Activated CD4-positive, alpha-beta T cell treated with anti-CD3 and anti-CD28 coated beads, Interleukin-2, amount 50 U/mL, for 4 hours (primary cell): ENCODE results near the gene MYOM1.

ENCODE experiments used
- DNase-seq, 2 experiments: peaks; one replicate each; pipeline ENCODE4 v3.0.0-alpha.2; 2020

MYOM1 gene

DNA sequence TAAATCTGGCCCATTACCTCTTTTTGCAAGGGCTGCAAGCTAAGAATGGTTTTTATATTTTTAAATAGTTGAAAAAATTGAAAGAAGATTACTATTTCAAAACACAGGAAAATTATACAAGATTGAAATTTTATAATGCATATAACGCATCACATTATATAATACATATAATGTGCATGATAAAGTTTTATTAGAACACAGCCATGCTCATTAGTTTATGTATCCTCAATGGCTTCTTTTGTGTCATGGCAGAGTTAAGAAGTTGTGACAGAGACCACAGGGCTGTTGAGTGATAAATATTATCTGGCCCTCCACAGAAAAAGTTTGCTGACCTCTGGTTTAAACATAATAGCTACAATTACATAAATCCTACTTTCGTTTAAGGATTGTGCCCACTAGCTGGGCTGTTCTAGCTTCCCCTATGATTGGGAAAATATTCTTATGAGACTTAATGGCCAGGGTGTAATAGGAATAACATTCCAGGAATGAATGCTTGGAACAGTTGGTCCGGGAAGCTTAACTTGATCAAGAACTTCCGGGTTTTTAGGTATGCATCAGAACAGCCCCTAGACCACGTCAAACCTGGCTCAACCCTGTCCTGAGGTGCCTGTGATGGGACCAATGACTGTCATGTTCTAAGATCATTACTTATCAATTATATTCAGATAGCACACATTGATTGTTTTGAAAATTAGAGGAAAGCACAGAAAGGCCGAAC lies 108.1 kb downstream of the MYOM1 start:
- no peak for DNase-seq

DNA sequence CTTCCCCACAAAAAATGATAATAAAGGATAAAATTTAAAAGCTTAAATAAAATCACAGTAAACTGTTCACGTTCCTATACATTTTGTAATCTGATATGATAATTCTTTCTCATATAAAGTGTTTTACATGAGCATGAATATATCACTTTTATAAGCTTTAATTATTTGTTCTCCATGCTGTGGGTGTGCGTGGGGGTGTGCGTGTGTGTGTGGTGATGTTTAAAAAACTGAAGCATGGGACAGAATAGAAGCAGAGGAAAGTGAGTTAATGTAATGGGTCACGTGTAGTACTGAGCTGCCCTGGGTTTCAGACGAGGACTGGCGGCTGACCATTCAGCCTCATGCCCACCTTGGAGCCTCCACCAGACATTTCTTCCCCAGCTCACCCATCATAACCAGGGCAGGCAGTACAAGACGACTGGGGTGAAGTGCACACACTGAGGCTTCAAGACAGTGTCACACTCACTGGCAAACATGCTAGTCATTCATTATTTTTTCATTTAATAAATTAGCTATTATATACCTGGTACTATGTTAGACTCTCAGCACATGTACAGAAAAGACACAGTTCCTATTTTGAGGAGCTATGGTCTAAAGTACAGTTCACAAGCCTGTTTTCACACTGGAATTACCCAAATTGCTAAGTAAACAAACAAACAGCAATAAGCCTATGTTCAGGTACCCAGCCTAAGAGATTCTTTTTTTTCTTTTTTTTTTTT lies 109.6 kb downstream of the MYOM1 start:
- DNase-seq: no peak

DNA sequence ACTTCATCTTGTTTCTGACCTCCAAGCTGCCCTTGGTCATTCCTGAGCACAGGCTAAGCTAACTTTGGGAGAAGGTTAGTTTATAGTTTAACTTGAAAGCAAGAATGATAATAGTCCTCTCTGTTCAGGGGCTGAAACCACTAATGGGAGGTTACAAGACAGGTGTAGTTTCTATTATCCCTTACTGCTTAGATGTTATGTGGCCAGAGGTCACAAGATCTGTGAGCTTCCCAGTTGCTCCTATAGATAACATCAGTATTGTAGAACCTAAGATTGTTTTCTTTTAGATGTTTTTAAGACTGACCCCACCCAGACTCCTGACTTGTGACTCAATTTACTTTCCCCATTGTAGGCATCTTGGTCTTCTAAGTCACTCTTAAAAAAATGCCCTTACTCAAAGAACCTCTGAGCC lies 112.0 kb downstream of the MYOM1 start:
- no peak for DNase-seq

DNA sequence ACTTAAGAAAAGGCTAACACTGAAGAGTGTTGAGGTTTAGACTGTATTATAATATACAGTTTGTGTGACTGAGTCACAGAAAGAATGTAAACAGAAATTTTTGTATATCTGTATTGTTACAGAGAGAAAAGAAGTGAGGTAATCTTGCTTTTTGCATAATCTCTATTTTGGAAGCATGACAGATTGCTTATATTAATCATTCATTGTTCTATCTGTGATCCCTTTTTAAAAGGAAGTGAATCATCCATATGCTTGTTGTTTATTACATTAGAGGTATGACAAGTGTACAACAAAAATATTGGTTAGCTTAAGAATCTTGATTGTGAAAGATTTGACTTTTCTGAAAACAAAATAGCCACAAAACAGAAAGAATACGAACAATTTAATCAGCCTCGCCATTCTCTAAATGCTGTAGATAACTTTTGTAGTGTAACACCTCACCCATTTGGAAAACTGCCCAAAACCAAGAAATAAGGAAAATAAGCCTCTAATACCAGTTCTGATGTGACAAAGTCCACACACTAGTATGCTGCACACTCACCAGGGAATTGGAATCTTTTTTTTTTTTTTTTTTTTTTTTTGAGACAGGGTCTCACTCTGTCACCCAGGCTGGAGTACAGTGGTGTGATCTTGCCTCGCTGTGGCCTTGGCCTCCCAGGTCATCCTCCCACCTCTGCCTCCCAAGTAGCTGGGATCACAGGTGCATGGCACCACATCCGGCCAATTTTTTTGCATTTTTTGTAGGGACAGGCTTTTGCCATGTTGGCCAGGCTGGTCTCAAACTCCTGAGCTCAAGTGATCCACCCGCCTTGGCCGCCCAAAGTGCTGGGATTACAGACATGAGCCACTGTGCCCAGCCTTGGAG lies 115.3 kb downstream of the MYOM1 start:
- no peak for DNase-seq

DNA sequence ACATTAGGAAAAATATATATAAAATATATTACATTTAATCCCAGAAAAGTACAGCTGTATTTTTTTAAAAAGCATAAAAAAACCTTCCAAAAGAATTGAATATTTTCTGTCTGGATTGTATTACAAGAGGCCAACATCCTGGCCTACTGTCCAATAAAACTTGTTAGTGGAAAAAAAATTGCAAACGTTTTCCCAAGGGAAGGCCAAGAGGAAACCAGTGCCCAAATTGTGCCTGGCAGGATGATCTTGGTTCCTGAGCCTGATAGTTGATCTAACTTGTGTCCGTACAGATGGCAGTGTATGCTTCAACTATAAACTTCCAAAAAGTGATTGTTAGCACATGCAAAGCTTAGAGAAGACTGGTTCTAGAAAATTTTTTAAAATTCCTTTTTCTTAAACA lies 116.2 kb downstream of the MYOM1 start:
- DNase-seq: no peak

DNA sequence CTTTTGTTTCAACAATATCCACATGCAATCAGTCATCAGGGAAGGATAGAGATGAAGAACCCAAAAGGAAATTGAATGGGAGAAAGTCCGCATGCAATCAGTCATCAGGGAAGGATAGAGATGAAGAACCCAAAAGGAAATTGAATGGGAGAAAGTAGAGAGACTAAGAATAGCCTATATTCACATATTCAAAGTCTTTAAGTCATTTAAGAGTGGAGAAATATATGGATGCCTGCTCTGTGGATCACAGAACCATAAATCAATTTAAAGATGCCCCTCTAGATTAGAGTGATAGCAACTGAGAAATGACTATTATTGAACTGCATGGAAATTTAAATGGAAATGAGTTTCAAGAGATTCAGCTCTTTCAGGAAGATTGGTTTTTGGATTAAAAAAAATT lies 116.8 kb downstream of the MYOM1 start:
- no peak for DNase-seq

DNA sequence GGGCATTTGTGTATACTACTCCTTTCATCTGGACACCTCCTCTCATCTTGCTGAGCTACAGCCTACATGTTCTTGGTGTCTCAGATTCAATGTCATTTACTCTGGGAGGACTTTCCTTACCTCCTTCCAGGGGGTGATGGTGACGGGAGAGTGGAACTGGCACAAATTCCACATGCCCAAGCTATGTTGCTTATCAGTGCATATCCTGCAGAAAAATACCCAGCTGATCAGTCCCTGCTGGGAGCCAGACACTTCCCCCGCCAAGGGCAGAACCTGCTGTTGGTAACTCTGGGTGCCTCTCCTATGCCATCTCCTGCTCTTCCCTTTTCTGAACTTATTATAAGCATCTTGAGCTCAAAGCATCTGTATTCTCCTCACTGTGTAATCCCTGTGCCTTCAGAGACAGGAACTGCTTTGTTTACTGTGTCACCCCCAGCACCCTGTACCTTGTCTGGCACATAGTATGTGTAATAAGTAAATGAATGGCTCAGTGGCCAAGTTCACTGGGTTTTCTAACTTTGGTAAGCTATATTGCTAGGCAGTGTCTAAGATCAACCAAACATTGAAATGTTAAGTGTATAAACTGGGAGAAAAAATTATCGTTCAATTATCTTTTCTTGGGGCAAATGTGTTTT lies 119.2 kb downstream of the MYOM1 start:
- DNase-seq: no peak

DNA sequence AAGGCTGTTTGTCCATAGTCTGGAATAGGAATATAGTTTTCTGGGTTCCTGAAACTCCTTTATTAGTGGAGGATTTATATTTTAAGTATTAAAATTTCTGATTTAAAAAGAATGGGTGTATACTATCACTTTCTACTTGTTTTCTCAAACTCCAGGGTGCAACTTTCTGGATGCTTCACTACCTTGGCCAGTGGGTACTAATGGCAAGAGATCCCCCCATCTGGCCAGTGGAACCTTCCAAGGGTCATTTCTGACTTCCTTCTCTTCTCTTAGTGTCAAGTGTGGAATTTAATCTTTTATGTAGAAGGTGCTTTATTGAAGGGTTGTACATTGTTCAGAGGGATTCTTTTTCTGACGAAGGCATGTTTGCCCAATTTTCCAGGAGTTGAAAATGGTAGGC lies 120.4 kb downstream of the MYOM1 start:
- DNase-seq: no peak

DNA sequence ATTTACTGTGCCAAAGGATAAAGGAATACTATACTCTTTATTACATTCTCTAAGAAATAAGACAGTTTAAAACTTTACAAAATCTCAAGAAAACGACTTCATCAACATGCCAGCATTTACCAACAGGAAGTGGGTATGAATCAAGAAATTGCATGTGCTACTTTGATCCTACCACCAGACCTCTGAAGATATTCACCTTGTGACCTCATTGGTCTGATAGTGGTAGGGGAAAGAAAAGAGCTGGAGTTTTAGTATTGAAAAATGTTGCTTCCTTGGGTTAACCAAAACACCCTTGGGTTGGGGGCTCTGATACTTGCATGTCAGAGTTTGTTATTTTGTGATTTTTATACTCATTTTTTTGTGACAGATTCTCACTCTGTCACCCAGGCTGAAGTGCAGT lies 122.7 kb downstream of the MYOM1 start:
- DNase-seq: no peak

DNA sequence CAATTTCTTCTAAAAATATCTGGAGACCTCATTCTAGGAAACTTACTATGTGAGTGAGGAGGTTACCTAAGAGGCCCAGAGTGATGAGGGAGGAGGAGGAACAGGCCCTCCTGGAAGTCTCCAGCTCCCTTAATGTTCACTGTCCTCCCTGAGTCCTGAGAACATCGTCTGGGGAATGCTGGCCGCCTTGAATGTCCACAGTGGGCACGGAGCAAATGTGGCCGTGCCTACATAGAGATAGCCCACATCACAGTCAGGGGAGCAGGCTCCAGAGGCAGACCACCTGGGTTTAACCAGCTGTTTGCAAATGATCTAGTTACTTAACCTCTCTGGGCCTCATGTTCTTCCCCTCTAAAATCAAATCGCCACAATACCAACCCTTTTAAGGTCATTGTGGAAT lies 123.8 kb downstream of the MYOM1 start:
- DNase-seq: no peak

DNA sequence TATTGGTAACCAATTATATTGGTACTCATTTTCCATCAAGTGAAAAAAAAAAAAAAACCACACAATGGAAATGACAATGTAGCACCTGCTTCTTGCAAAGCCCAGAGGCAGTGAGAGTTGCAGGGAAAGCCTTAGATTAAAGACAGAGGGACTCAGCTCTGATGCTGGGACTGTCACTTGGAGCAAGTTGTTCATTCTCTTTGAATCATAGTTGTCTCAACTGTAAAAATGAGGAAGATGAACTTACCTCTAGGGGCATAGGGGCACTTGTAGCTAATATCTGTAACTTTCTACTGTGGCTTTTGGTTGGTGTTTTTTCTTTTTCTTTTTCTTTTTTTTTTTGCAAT lies 125.5 kb downstream of the MYOM1 start:
- no peak for DNase-seq

DNA sequence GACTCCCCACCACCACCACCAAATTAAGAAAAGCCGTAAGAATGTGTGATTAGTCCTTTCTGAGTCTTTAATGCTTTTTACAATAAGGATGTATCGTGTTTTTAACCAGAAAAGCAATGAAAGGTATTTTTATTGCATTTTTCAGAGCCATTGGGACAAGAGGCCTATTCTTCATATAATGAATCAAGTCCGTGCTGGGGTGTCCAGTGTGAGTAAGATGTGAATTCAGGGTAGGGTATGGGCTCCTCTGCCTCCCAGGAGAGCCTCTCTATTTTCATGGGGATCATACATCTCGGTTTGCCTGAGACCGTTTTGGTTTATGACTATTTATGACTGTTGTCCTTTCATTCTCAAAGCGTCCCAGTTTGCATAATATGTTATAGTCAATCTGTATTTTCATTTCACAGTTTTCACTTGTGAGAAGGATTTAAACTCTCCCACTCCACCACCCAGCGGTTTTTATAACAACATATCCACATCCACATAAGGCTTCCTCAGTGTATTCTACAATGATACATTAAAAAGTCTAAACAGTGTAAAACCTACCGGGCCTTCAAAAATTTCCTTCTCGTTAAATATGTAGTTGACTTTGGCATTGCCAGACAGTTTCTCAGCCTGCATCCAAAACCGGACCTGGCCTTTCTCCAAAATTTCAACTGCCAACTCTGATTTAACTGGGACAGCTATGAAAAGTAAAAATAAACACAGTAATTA lies 126.0 kb downstream of the MYOM1 start:
- no peak for DNase-seq

DNA sequence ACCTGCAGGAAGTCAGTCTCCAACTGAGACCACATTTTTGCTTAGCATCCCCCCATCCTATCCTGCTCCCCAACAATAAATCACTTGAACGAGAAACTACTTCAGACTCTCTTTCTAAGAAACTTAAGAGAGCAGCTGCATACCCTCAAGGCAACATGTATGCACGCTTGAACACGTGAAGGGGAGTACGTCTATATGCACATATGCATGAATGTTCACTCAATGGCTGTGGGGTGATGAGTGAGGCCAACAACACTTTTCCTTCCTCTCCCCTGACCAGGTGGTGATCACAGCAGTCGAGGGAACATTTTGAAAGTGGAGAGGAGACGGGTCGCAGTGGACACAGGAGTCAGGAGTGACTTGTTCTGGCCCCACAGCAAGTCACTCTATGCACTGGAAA lies 127.0 kb downstream of the MYOM1 start:
- no peak for DNase-seq

DNA sequence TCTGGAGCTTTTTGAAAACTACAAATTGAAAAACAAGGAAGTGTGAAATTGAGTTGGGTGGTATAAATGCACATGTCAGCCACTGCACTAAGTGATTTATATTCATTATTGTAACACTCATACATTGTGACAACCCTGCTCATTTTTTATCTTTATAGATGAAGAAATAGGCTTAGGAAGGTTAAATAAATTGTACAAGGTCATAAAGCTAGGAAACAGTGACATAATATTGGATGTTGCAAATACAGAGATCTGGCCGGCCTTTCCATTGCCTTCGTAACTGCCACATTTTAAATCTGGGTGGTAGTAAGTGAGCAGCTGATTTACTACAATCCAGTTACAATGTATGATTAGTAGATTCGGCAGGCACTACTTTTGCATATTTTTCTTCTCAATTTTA lies 130.2 kb downstream of the MYOM1 start:
- DNase-seq: no peak

DNA sequence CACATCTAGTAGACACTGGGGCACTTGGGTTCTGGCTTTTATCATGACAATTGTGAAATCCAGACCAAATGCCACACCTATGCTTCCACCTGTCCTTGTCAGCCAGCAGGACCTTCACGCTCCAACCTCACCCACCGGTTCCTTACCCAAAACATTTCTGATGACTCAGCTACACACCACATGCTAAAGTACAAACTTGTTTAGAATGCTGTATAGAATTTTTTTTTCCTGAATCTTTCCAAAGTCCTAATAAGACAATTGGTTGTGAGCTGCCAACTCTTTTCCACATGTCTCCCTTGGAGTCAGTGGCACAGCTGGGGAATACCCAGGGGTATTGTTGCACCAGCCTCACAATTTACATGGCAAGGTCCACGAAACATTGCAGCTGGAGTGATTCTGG lies 131.3 kb downstream of the MYOM1 start:
- DNase-seq: no peak

DNA sequence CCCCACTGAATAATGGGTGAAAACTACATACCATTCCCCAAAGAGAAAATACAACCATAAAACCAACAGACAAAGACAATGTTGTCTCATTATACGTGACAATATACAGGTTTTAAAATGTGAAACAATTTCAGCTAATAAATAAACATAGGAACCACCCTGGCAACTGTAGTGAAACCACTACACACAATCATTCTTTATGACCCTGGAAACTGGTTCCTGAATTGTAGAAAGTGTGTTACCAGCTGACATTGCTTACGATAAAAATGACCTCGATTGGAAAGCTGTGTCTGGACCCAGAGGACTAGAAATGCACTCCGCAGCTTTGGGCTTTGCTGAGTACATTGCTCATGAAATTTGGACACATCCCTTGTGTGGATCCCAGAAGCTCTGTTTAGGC lies 132.9 kb downstream of the MYOM1 start:
- DNase-seq: no peak

DNA sequence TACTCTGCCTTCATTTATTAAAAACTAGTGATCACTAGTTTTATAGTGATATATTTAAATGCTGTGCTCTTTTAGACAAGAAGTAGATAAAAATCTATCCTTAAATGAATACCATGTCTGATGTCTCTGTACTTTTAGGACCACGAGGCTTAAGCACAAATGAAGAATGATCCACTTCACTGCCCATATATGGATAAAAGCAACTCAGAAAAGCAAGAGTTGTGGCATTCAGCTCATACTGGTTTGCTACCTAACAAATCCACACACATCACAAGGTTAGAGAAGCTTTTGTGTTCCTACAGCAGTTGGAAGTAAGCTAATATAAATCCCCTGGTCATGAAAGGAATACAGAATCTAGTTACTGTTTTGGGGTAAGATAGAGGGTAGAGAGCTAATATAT lies 134.2 kb downstream of the MYOM1 start:
- DNase-seq: no peak

DNA sequence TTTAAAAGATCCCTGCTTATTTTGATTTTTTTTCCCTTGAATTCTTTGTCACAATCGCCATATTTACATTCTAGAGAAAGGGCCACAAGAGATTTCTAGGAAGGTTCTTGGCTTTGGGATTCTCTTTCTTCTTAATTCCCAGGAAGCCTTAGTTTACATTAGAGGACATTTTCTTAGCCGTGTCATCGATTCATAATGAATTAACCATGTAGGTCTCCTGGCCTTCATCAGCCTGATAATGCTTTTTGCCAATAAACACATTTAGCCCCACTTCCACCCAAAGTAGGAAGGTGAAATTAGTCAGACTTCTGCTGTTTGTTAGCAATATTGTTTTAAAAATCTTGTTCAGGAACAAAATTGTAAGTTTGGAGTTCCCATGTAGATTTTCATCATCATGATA lies 135.6 kb downstream of the MYOM1 start:
- DNase-seq: no peak

DNA sequence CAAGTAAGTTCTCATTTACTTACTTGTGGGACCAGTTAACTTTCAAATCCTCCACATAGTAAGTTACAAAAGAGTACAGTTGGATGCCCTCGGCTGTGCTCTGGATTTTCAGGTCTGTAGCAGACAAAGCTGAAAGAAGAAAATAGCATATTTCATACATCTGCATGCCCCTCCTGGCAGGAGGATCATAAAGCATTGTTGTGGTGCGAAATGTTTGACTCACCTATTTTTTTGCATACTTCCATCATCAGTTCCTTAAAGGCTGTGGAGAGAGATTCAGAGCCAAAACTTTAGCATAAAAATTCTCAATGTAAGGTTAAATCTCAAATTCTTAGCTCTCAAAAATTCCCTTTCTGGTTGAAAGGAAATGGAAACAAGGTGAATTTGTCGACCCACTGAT lies 136.0 kb downstream of the MYOM1 start:
- DNase-seq: no peak

DNA sequence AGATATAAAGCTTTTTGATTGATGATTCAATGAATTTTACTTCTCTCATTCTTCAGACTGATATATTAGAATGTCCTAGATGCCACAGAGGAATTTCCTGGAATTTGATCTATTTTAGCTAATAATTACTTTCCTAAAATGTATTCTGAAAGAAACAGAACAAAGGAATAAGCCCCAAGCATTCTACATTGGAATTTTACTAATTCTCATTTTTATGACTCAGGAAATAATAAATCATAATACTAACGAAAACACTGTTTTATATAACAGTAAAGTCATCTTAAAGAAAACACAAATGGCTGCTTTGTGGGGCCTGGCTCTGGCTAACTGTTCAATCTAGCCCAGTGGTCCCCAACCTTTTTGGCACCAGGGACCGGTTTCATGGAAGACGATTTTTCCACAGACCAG lies 138.2 kb downstream of the MYOM1 start:
- DNase-seq: no peak

DNA sequence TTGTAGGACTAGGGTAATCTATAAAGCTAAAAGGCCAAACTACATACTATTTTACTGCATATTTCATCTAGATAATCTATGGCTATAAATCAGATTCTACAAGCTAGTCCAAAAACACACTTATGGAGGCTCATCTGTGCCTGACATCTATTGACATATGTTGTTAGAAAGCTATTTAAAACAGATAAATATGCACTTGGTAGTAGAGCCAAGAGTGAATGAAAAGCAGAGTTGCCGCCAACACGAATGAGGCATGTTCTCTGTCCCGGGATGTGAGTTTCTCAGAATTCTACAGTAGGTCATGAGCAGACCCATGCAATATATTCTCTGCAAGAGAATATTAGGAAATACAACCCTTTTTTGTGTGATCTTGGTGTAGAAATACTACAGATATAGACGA lies 140.1 kb downstream of the MYOM1 start:
- DNase-seq: no peak

DNA sequence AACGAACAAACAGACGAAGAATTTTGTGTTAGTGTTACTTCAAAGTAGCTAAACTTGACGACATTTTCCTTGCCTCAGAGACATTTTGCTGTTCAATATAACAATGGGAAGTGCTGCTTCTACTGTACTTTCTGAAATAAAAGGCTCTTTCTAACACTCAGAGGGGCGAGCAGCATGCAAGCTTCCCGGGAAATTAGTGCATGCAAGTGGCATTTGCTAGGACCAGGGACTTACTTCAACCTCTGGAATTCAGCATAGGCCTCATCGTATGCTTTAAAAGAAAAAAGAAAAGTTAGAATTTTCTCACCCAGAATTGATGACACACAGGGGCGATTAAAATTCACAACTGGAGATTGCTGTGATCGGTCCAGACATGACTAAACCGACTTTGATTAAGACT lies 144.3 kb downstream of the MYOM1 start:
- no peak for DNase-seq

DNA sequence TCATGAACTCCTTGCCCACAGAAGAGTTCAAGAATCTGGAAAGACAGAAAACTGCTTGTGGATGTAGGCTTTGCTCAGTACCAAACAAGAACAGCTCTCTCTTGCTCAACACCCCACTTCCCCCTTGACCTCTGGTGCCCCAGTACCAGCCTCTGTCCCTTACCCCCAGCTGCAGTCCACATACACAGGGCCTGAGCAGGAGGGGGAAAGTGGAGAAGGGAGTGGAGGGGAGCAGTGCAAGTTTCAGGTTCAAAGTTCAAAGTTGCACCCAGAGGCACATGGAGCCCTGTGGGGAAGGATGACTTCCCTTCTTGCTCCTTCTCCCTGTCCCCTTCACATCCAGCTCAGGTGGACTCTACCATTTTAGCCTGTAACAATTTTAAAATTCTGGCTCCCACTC lies 145.7 kb downstream of the MYOM1 start:
- no peak for DNase-seq
